HepG2 (cell line): ENCODE measurements around the gene FAM118A. TPM values are rescaled to one million over a fixed set of nuclear protein-coding genes. Genes with fewer than 3 reads are reported as not detected.
A peak's percentile ranks its signal among the peaks of the same experiment; 100 is the strongest.

Experiments
- BHLHE40 ChIP-seq: IDR thresholded peaks from 2 replicates; pipeline ENCODE4 v1.6.1; 2011; ENCODE audit warnings: low read length, improper control_type of control experiment
- CBX5 ChIP-seq: sonication (generic); formaldehyde crosslinking; IDR thresholded peaks from 2 replicates; pipeline ENCODE4 v1.4.0; 2020; ENCODE audit warnings: missing genetic modification reagents, borderline replicate concordance
- FOXM1 ChIP-seq: sonication (generic); formaldehyde crosslinking; IDR thresholded peaks from 2 replicates; pipeline ENCODE4 v1.5.0; 2020; ENCODE audit warnings: missing genetic modification reagents
- HNF4G ChIP-seq, 2 experiments: sonication (generic) in 1 of 2; formaldehyde crosslinking in 1 of 2; IDR thresholded peaks; 2 replicates each; pipeline versions ENCODE4 v1.4.0 to v1.6.1; 2011 to 2020; ENCODE audit warnings: borderline replicate concordance in 2 of 2, low read depth in 2 of 2, mild to moderate bottlenecking in 2 of 2, low read length in 1 of 2, missing genetic modification reagents in 1 of 2, moderate library complexity in 1 of 2
- MXI1 ChIP-seq: IDR thresholded peaks from 3 replicates; pipeline ENCODE4 v1.6.1; 2012; ENCODE audit warnings: low read depth, low read length, inconsistent platforms, borderline replicate concordance
- RAD21 ChIP-seq: fragments of 450-650 bp; formaldehyde crosslinking; IDR thresholded peaks from 2 replicates; pipeline ENCODE4 v1.5.0; 2020; ENCODE audit warnings: mild to moderate bottlenecking
- REPIN1 ChIP-seq: sonication (generic); formaldehyde crosslinking; IDR thresholded peaks from 2 replicates; pipeline ENCODE4 v1.8.0; 2022; ENCODE audit warnings: missing genetic modification reagents, low read depth, mild to moderate bottlenecking, borderline replicate concordance
- SIN3A ChIP-seq: IDR thresholded peaks from 2 replicates; pipeline ENCODE4 v1.6.1; 2011; ENCODE audit warnings: low read depth, mild to moderate bottlenecking, control low read depth, low read length, borderline replicate concordance
- SIX4 ChIP-seq: sonication (generic); formaldehyde crosslinking; IDR thresholded peaks from 2 replicates; pipeline ENCODE4 v1.4.0; 2020; ENCODE audit warnings: missing genetic modification reagents
- SMAD1 ChIP-seq: sonication (generic); formaldehyde crosslinking; IDR thresholded peaks from 2 replicates; pipeline ENCODE4 v1.4.0; 2020; ENCODE audit warnings: missing genetic modification reagents, low read depth, mild to moderate bottlenecking, borderline replicate concordance
- SOX6 ChIP-seq, 2 experiments: fragments of 450-650 bp in 1 of 2; sonication (generic) in 1 of 2; formaldehyde crosslinking in 1 of 2; IDR thresholded peaks; 2 replicates each; pipeline versions ENCODE4 v1.4.0 to v1.6.1; 2017 to 2020; ENCODE audit warnings: antibody characterized with exemption in 1 of 2, mild to moderate bottlenecking in 1 of 2, missing genetic modification reagents in 1 of 2
- ZMYM2 ChIP-seq: sonication (generic); formaldehyde crosslinking; IDR thresholded peaks from 2 replicates; pipeline ENCODE4 v1.8.0; 2022; ENCODE audit warnings: mild to moderate bottlenecking, missing genetic modification reagents
- ZNF792 ChIP-seq: IDR thresholded peaks from 2 replicates; pipeline ENCODE4 v1.6.1; 2016
- ZNF878 ChIP-seq: sonication (generic); formaldehyde crosslinking; IDR thresholded peaks from 2 replicates; pipeline ENCODE4 v1.8.1; 2023; ENCODE audit warnings: mild to moderate bottlenecking, missing genetic modification reagents, moderate library complexity
- polyA plus RNA-seq, 8 experiments: library from polyadenylated mRNA; depleted of rRNA in 3 of 8; stranded (reverse) in 7 of 8; unstranded in 1 of 8; fragments of >200 nt; fragmentation: Illumina TruSeq in 4 of 8; extraction: Trizol in 4 of 8; gene quantifications; 2 replicates each; pipeline versions ENCODE4 v1.2.1 to v1.2.3, GENCODE V29; 2011 to 2016; ENCODE audit warnings: low read depth in 4 of 8, missing spikeins in 1 of 8, mixed read lengths in 1 of 8; ENCODE audit not compliant: insufficient read depth in 1 of 8
- total RNA-seq, 5 experiments: library from RNA; depleted of rRNA; stranded (reverse); fragments of >200 nt; fragmentation: Illumina TruSeq; extraction: Trizol; gene quantifications; 2 replicates each; pipeline ENCODE4 v1.2.3, GENCODE V29; 2016; ENCODE audit warnings: low read depth in 1 of 5
- TF ChIP-seq, protein P1 (sequence below), 2 experiments: sonication (generic) in 1 of 2; formaldehyde crosslinking in 1 of 2; IDR thresholded peaks; 2 replicates each; pipeline versions ENCODE4 v1.4.0 to v1.6.1; 2018 to 2020; ENCODE audit warnings: missing genetic modification reagents in 2 of 2, borderline replicate concordance in 1 of 2, low read depth in 1 of 2, mild to moderate bottlenecking in 1 of 2, missing biosample characterization in 1 of 2
- TF ChIP-seq, protein P2 (sequence below): sonication (generic); formaldehyde crosslinking; IDR thresholded peaks from 2 replicates; pipeline ENCODE4 v1.4.0; 2020; ENCODE audit warnings: mild to moderate bottlenecking, missing genetic modification reagents
- TF ChIP-seq, protein P3 (sequence below): sonication (generic); formaldehyde crosslinking; IDR thresholded peaks from 2 replicates; pipeline ENCODE4 v1.5.1; 2020; ENCODE audit warnings: mild to moderate bottlenecking, missing genetic modification reagents
- TF ChIP-seq, protein P4 (sequence below): sonication (generic); formaldehyde crosslinking; IDR thresholded peaks from 2 replicates; pipeline ENCODE4 v1.4.0; 2020; ENCODE audit warnings: mild to moderate bottlenecking, missing genetic modification reagents
- TF ChIP-seq, protein P5 (sequence below): IDR thresholded peaks from 2 replicates; pipeline ENCODE4 v1.6.1; 2012; ENCODE audit warnings: inconsistent platforms

FAM118A gene
- total and polyA plus RNA-seq, 2 of the 13 experiments (the other 11 are each of a cell fraction or from before 2014, with no cell fraction given): 36.7 to 48.2 TPM

DNA sequence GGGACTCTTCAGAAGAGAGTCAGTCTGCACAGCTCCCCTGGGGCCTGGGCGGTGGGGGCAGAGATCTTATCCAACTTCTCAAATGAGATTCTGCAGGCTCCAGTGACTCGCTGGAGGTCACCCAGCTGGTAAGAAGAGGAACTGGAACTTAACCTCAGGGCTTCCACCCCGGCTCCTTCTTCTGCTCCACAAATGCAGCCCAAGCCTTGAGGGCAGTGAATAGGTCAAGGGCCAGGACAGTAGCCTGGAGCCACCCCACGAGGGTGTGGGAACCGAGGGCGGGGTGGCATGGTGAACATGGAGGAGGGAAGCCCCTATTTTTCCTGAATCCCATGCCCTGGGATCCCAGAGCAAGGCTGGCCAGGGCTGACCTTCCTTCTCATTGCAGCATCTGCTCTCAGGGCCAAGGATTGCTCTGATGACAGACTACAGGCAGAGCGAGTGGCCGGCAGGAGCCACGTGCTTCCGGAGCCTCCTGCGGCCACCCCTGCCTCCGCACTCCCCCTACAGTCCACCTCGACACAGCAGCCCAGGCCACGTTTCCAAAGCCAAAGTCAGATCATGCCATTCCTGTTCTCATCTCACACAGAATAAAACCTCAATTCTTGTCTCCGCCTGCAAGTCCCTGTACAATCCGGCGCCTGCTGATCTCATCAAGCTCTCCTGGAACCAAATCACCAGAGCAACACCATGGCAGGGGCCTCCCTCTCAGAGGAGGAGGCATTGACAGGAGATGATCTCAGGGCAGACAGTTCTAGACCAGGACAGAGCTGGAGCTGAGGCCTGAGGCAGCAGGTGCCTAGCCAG is 46.1 kb upstream of the FAM118A start (continued):
- TF ChIP-seq, protein P1, sequence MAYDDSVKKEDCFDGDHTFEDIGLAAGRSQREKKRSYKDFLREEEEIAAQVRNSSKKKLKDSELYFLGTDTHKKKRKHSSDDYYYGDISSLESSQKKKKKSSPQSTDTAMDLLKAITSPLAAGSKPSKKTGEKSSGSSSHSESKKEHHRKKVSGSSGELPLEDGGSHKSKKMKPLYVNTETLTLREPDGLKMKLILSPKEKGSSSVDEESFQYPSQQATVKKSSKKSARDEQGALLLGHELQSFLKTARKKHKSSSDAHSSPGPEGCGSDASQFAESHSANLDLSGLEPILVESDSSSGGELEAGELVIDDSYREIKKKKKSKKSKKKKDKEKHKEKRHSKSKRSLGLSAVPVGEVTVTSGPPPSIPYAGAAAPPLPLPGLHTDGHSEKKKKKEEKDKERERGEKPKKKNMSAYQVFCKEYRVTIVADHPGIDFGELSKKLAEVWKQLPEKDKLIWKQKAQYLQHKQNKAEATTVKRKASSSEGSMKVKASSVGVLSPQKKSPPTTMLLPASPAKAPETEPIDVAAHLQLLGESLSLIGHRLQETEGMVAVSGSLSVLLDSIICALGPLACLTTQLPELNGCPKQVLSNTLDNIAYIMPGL (CRISPR knock-in tag; IDR thresholded peaks at IDR 0.05; ENCODE audit: borderline replicate concordance in 1 of 2, low read depth in 1 of 2): peak; percentile 69 to 95; a peak in 3 of 4 replicates
- TF ChIP-seq CBX5 (0 out of 2 replicates have a peak, but pooled peaks have one; percentile 24), SOX6 (IDR thresholded peaks at IDR 0.05) (no peak), SOX6 (CRISPR knock-in tag; IDR thresholded peaks at IDR 0.05) (peak; percentile 40), ZNF878 (CRISPR knock-in tag) (peak; percentile 48; the same call in 1 of the 2 replicates), ZNF792 (peak; percentile 37; the same call in 1 of the 2 replicates), SMAD1 (CRISPR knock-in tag) (peak; percentile 82; the same call in 1 of the 2 replicates), SIX4 (peak; percentile 65; the same call in 1 of the 2 replicates), SIN3A (peak; percentile 94), FOXM1 (CRISPR knock-in tag) (no peak), HNF4G (IDR thresholded peaks at IDR 0.05; ENCODE audit: borderline replicate concordance, low read depth, low read length) (peak; percentile 25; the same call in 1 of the 2 replicates), HNF4G (CRISPR knock-in tag; IDR thresholded peaks at IDR 0.05; ENCODE audit: borderline replicate concordance, low read depth) (peak; percentile 39; the same call in 1 of the 2 replicates), BHLHE40 (peak; percentile 78), ZMYM2 (CRISPR knock-in tag) (peak; percentile 74), MXI1 (peak; percentile 99; the same call in 2 of the 3 replicates), RAD21 (peak; percentile 93), REPIN1 (peak; percentile 83; the same call in 1 of the 2 replicates)
- TF ChIP-seq, protein P2, sequence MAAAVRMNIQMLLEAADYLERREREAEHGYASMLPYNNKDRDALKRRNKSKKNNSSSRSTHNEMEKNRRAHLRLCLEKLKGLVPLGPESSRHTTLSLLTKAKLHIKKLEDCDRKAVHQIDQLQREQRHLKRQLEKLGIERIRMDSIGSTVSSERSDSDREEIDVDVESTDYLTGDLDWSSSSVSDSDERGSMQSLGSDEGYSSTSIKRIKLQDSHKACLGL: peak; percentile 96; the same call in 1 of the 2 replicates
- TF ChIP-seq, protein P3, sequence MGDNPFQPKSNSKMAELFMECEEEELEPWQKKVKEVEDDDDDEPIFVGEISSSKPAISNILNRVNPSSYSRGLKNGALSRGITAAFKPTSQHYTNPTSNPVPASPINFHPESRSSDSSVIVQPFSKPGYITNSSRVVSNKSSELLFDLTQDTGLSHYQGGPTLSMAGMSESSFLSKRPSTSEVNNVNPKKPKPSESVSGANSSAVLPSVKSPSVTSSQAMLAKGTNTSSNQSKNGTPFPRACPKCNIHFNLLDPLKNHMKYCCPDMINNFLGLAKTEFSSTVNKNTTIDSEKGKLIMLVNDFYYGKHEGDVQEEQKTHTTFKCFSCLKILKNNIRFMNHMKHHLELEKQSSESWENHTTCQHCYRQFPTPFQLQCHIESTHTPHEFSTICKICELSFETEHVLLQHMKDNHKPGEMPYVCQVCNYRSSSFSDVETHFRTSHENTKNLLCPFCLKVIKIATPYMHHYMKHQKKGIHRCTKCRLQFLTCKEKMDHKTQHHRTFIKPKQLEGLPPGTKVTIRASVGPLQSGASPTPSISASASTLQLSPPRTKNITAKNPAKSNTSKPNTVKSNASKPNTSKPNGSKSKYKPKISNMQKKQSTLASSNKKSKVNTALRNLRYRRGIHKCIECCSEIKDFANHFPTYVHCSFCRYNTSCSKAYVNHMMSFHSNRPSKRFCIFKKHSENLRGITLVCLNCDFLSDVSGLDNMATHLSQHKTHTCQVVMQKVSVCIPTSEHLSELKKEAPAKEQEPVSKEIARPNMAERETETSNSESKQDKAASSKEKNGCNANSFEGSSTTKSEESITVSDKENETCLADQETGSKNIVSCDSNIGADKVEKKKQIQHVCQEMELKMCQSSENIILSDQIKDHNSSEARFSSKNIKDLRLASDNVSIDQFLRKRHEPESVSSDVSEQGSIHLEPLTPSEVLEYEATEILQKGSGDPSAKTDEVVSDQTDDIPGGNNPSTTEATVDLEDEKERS (CRISPR knock-in tag): peak; percentile 80; the same call in 1 of the 2 replicates
- TF ChIP-seq, protein P4, sequence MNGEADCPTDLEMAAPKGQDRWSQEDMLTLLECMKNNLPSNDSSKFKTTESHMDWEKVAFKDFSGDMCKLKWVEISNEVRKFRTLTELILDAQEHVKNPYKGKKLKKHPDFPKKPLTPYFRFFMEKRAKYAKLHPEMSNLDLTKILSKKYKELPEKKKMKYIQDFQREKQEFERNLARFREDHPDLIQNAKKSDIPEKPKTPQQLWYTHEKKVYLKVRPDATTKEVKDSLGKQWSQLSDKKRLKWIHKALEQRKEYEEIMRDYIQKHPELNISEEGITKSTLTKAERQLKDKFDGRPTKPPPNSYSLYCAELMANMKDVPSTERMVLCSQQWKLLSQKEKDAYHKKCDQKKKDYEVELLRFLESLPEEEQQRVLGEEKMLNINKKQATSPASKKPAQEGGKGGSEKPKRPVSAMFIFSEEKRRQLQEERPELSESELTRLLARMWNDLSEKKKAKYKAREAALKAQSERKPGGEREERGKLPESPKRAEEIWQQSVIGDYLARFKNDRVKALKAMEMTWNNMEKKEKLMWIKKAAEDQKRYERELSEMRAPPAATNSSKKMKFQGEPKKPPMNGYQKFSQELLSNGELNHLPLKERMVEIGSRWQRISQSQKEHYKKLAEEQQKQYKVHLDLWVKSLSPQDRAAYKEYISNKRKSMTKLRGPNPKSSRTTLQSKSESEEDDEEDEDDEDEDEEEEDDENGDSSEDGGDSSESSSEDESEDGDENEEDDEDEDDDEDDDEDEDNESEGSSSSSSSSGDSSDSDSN (CRISPR knock-in tag): peak; percentile 54
- TF ChIP-seq, protein P5, sequence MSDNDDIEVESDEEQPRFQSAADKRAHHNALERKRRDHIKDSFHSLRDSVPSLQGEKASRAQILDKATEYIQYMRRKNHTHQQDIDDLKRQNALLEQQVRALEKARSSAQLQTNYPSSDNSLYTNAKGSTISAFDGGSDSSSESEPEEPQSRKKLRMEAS: peak; percentile 99
